MCF 10A (cell line): Measurements from ENCODE around the gene EVL. TPM values are rescaled to one million over a fixed set of nuclear protein-coding genes. Genes with fewer than 3 reads are reported as not detected.

Experiments used
- BruUV-seq: library from RNA; stranded (reverse); fragments of 400-500 nt; replicated peaks from 2 replicates; lab custom pipeline; 2021; lab: Mats Ljungman, UMichigan
- CTCF ChIA-PET: fragments of 300-600 bp; sonication (Branson Sonifier 250); formaldehyde crosslinking; extraction: SDS; loops from one replicate; lab custom pipeline; 2021; ENCODE audit warnings: antibody characterized with exemption, inconsistent platforms; lab: Yijun Ruan, JAX
- POLR2A ChIA-PET: fragments of 300-600, 350-650 bp; sonication (Branson Sonifier 250); formaldehyde crosslinking; extraction: SDS; loops from one replicate; lab custom pipeline; 2020; ENCODE audit warnings: antibody characterized with exemption, inconsistent platforms; lab: Yijun Ruan, JAX
- DNase-seq: peaks from one replicate; pipeline ENCODE4 v3.0.0-alpha.2; 2018; ENCODE audit not compliant: unreplicated experiment
- H3K27ac Mint-ChIP-seq: one replicate; pipeline ENCODE4 v1.8.0; 2022; ENCODE audit warnings: mild to moderate bottlenecking, low read depth, mixed read lengths; ENCODE audit not compliant: unreplicated experiment
- H3K27me3 Mint-ChIP-seq: one replicate; pipeline ENCODE4 v1.8.0; 2022; ENCODE audit warnings: mixed read lengths; ENCODE audit not compliant: insufficient read depth, unreplicated experiment
- H3K36me3 Mint-ChIP-seq: one replicate; pipeline ENCODE4 v1.8.0; 2022; ENCODE audit warnings: mild to moderate bottlenecking, moderate library complexity, mixed read lengths; ENCODE audit not compliant: insufficient read depth, unreplicated experiment
- H3K4me1 Mint-ChIP-seq: one replicate; pipeline ENCODE4 v1.8.0; 2022; ENCODE audit warnings: mixed read lengths; ENCODE audit not compliant: insufficient read depth, unreplicated experiment
- H3K4me3 Mint-ChIP-seq: one replicate; pipeline ENCODE4 v1.8.0; 2022; ENCODE audit warnings: mild to moderate bottlenecking, moderate library complexity, mixed read lengths; ENCODE audit not compliant: unreplicated experiment
- H3K9me3 Mint-ChIP-seq: one replicate; pipeline ENCODE4 v1.8.0; 2022; ENCODE audit warnings: mixed read lengths; ENCODE audit not compliant: unreplicated experiment
- intact Hi-C: fragments of 100-400 bp; cut with micrococcal nuclease; formaldehyde crosslinking; loops from 2 replicates; pipeline ENCODE4 v1.14.1; 2022
- total RNA-seq: library from RNA; stranded (reverse); gene quantifications from 2 replicates; pipeline ENCODE4 v1.2.3, GENCODE V29; 2022
- TF ChIP-seq, protein P1 (sequence below): fragments of 200-600 bp; IDR thresholded peaks from one replicate; pipeline ENCODE4 v1.8.0; 2022; ENCODE audit warnings: antibody characterized with exemption, mild to moderate bottlenecking; ENCODE audit not compliant: unreplicated experiment

Gene EVL
- total RNA-seq, 1 experiment from 2014 or later: 55.4 TPM

DNA sequence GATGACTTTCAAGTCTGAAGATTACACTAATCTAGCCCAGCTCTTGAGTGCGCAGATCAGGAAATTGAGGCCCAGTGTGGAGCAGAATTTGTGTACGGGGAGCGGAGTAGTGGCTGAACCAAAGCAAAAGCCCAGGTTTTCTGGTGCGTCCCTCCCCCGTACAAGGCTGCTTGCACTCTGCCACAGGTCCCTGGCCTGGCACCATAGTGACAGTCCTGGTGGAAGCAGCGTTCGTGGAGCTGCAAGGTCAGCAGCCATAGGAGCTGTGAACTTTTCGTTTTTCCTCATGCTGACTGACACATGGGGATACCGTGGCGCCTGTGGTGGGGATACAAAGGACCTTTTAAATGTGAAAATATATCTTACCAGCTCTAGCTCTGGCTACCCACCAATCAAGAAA lies 1.7 kb downstream of the EVL start:
- TF ChIP-seq, protein P1, sequence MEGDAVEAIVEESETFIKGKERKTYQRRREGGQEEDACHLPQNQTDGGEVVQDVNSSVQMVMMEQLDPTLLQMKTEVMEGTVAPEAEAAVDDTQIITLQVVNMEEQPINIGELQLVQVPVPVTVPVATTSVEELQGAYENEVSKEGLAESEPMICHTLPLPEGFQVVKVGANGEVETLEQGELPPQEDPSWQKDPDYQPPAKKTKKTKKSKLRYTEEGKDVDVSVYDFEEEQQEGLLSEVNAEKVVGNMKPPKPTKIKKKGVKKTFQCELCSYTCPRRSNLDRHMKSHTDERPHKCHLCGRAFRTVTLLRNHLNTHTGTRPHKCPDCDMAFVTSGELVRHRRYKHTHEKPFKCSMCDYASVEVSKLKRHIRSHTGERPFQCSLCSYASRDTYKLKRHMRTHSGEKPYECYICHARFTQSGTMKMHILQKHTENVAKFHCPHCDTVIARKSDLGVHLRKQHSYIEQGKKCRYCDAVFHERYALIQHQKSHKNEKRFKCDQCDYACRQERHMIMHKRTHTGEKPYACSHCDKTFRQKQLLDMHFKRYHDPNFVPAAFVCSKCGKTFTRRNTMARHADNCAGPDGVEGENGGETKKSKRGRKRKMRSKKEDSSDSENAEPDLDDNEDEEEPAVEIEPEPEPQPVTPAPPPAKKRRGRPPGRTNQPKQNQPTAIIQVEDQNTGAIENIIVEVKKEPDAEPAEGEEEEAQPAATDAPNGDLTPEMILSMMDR: no peak
- CTCF ChIA-PET: interaction anchor here (0.6 to 10.6 kb wide), 8 partner anchors 9 to 130 kb away, joined by 3 to 188 read pairs (median 4); no protein-coding TSS in a partner anchor

DNA sequence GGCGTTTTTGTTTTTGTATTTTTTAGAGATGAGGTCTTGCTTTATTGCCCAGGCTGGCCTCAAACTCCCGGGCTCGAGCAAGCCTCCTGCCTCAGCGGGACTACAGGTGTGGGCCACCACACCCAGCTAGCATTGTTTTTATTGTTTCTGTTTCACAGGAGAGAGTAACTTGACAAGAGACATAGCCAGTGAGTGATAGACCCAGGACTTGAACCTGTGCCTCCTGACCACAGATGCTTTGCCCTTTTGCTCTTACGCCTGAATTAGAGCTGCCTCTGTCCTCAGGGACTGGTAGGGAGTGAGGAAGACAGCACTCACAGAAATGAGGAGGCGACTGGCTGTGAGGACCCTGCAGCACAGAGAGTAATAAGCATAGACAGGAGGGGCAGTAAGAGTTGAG lies 2.3 kb downstream of the EVL start:
- H3K4me1 Mint-ChIP-seq: peaks cover 21% of the 10 kb centered on the region
- H3K27ac Mint-ChIP-seq: peak overlapping the region; percentile 78

More for the DNA sequence above, 1.7 kb downstream of the EVL start:
- Mint-ChIP-seq H3K4me1 (peaks cover 18% of the 10 kb centered on the region), H3K36me3 (no peaks in the 10 kb centered on the region), H3K4me3 (no peak overlapping the region), H3K9me3 (peaks cover 9% of the 10 kb centered on the region), H3K27me3 (no peaks in the 10 kb centered on the region), H3K27ac (no peak overlapping the region)
- intact Hi-C loops: no loop called here
- no peak for DNase-seq
- POLR2A ChIA-PET: no interaction called here
- BruUV-seq: no TSS peak

DNA sequence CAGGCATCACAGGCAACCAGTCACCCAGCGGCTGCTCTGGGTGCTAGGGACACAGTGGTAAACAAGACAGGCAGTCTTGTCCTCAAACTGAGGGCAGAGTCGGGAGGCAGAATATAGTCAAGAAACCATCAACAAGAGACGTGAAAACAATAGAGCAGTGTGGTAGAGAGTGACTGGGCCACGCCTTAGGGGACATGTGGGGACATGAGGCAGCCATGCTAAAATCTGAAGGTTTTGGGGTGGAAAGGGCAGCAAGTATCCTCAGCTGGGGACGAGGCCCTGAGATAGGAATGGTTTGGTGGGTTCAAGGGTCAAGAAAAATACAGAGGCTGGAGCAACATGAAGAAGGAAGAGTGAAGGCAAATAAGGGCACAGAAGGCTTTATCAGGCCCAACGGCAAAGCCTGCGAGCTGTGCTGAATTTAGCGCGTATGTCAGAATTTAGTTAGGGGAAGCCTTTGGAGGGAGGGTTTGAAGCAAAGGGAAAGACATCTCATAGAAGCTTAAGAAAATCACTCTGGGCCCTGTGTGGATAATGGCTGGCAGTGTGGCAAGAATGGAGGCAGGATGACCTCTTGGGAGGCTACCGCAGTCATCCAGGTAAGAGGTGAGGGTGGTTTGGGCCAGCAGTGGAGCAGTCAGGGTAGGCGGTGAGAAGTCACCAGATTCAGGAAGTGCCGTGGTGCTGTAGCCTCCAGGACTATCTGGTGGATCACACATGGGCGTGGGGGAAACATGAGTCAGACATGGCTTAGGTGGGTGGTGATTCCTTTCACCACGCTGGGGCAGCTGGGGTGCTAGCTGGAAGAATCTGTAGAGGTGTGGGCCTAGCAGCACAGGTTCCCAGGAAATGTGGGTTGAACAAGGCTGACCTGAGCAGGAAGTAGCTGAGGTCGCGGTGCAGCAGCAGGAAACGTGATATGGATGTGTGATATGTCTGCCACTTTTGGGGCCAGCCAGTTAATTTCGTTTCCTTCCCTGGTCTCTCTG lies 3.0 kb downstream of the EVL start:
- TF ChIP-seq, protein P1: no peak
- no peaks in the 10 kb centered on the region for H3K36me3 Mint-ChIP-seq
- H3K4me1 Mint-ChIP-seq: peaks cover 29% of the 10 kb centered on the region
- no TSS peak for BruUV-seq
- peak overlapping the region; percentile 78 for H3K27ac Mint-ChIP-seq
- intact Hi-C loops: no loop called here
- H3K9me3 Mint-ChIP-seq: peaks cover 9% of the 10 kb centered on the region
- CTCF ChIA-PET: interaction anchor here (0.6 to 10.6 kb wide), 6 partner anchors 23 to 293 kb away, joined by 3 to 188 read pairs (median 4); no protein-coding TSS in a partner anchor
- POLR2A ChIA-PET: interaction anchor here (1.2 to 2.3 kb wide), 3 partner anchors 36 to 124 kb away, joined by 3 to 5 read pairs (median 4); no protein-coding TSS in a partner anchor
- no peaks in the 10 kb centered on the region for H3K27me3 Mint-ChIP-seq
- no peak overlapping the region for H3K4me3 Mint-ChIP-seq
- DNase-seq: peak; percentile 73

More for the DNA sequence above, 2.3 kb downstream of the EVL start:
- TF ChIP-seq, protein P1: no peak
- intact Hi-C loops: no loop called here
- no TSS peak for BruUV-seq
- Mint-ChIP-seq H3K36me3 (no peaks in the 10 kb centered on the region), H3K27me3 (no peaks in the 10 kb centered on the region), H3K4me3 (no peak overlapping the region), H3K9me3 (peaks cover 9% of the 10 kb centered on the region)
- CTCF ChIA-PET: interaction anchor here (0.6 to 10.6 kb wide), 7 partner anchors 9 to 126 kb away, joined by 3 to 188 read pairs (median 4); no protein-coding TSS in a partner anchor
- DNase-seq: no peak
- POLR2A ChIA-PET: no interaction called here
